ENCODE data around the gene SRRM1. TPM values are rescaled to one million over a fixed set of nuclear protein-coding genes. Genes with fewer than 3 reads are reported as not detected.

The SRRM1 gene
- total and polyA plus RNA-seq, 2 donors (not counting 3 experiments of a cell fraction or from before 2014, with no cell fraction given): 39.7 to 163 TPM

- no peaks in the 10 kb centered on the region for H3K9me3 ChIP-seq (replicated peaks; ENCODE audit: control insufficient read depth, insufficient read depth, low read length)
- no peak for TF ChIP-seq POLR2A (IDR thresholded peaks at IDR 0.05; ENCODE audit: low read depth, low read length)
- TF ChIP-seq JUN (IDR thresholded peaks at IDR 0.05; ENCODE audit: borderline replicate concordance, insufficient read depth, insufficient read length, low read depth): no peak
- no peak for TF ChIP-seq POLR2AphosphoS5 (IDR thresholded peaks at IDR 0.05; ENCODE audit: insufficient read depth, low read depth, low read length)
- TF ChIP-seq MAX (IDR thresholded peaks at IDR 0.05; ENCODE audit: insufficient read depth, insufficient read length): no peak
- no peak for TF ChIP-seq EZH2 (IDR thresholded peaks at IDR 0.05; ENCODE audit: borderline replicate concordance, low read depth, low read length, severe bottlenecking)
- TF ChIP-seq MYC (IDR thresholded peaks at IDR 0.05; ENCODE audit: low read depth, low read length): no peak
- no peak for TF ChIP-seq FOS (IDR thresholded peaks at IDR 0.05; ENCODE audit: borderline replicate concordance, insufficient read depth, low read length)
- TF ChIP-seq GATA2 (IDR thresholded peaks at IDR 0.05; ENCODE audit: insufficient read depth, insufficient read length, low read depth, low read length): no peak
- no peak for TF ChIP-seq CTCF (IDR thresholded peaks at IDR 0.05; ENCODE audit: extremely low read depth in 1 of 2, insufficient read depth in 1 of 2, low read depth in 1 of 2, low read length in 2 of 2)
- intact Hi-C loops (cut with micrococcal nuclease) (loop anchor here (5.0 kb wide), 3 partner anchors 103 to 588 kb away; partner anchors contain the start of genes CLIC4 and SYF2), dilution Hi-C loops (cut with MboI; ENCODE audit: extremely low pct_ligation_motif_present, low sequenced_read_pairs) (no loop called here)
- peaks cover 40% of the 10 kb centered on the region for H3K79me2 ChIP-seq (ENCODE audit: control insufficient read depth, insufficient read depth, low read length)
- H3K9ac ChIP-seq (replicated peaks; ENCODE audit: extremely low read depth, insufficient read depth, low read length): peak overlapping the region; percentile 90
- H3K27me3 ChIP-seq (ENCODE audit: control insufficient read depth in 2 of 2, insufficient read depth in 2 of 2, low read length in 2 of 2): no peaks in the 10 kb centered on the region
- H3K4me1 ChIP-seq (ENCODE audit: control insufficient read depth, extremely low read depth, insufficient read depth, low read length): peaks cover 18% of the 10 kb centered on the region
- H3K4me3 ChIP-seq (replicated peaks in 1 of 3; ENCODE audit: insufficient read depth in 1 of 3, low read depth in 1 of 3, low read length in 3 of 3): peak overlapping the region; percentile 81 to 100 (median 81)
- peak; percentile 25 for DNase-seq (ENCODE audit: low read depth, low spot score)
- H3K27ac ChIP-seq (ENCODE audit: insufficient read depth, low read depth, low read length): no peak overlapping the region
- peaks cover 6% of the 10 kb centered on the region for H4K20me1 ChIP-seq (replicated peaks; ENCODE audit: control insufficient read depth, extremely low read depth, insufficient read depth, low read length)
- POLR2A ChIA-PET: no interaction called here
- H3K9me1 ChIP-seq (replicated peaks; ENCODE audit: control insufficient read depth, extremely low read depth, insufficient read depth, low read length): no peaks in the 10 kb centered on the region
- no peak for FAIRE-seq
- BruUV-seq (replicated peaks): no TSS peak
- CTCF ChIA-PET: no interaction called here
- peaks cover 8 to 18% of the 10 kb centered on the region in 2 experiments for H3K36me3 ChIP-seq (ENCODE audit: control insufficient read depth in 2 of 2, extremely low read depth in 1 of 2, insufficient read depth in 2 of 2, low read length in 2 of 2)
- peak overlapping the region; percentile 89 for H3K4me2 ChIP-seq (ENCODE audit: insufficient read depth, low read length)
- H2AFZ ChIP-seq (ENCODE audit: low read depth, low read length): no peak overlapping the region
Observed at GRCh38 chr1:24644100-24644384, 940 bp downstream of the SRRM1 start.

Data from endothelial cell of umbilical vein (primary cell).